NB4 (cell line): Measurements from ENCODE around the gene CALN1.

Experiments
- DNase-seq: peaks from one replicate; pipeline ENCODE4 v3.0.0; 2010; ENCODE audit warnings: low read depth
- H3K4me3 ChIP-seq: one replicate; pipeline ENCODE4 v1.5.1; 2011; ENCODE audit warnings: mild to moderate bottlenecking, low read depth, low read length, moderate library complexity
- MYC ChIP-seq: IDR thresholded peaks from 2 replicates; pipeline ENCODE4 v1.6.1; 2011; ENCODE audit warnings: low read depth, low read length
- POLR2A ChIP-seq: IDR thresholded peaks from 2 replicates; pipeline ENCODE4 v1.6.1; 2011; ENCODE audit warnings: mild to moderate bottlenecking; ENCODE audit not compliant: insufficient read length; ENCODE audit errors: extremely low read depth
- TF ChIP-seq, protein P1 (sequence below): IDR thresholded peaks from one replicate; pipeline ENCODE4 v1.5.1; 2012; ENCODE audit warnings: low read depth, low read length
- TF ChIP-seq, protein P2 (sequence below): IDR thresholded peaks from 2 replicates; pipeline ENCODE4 v1.6.1; 2011; ENCODE audit warnings: low read depth, low read length

The CALN1 gene

DNA sequence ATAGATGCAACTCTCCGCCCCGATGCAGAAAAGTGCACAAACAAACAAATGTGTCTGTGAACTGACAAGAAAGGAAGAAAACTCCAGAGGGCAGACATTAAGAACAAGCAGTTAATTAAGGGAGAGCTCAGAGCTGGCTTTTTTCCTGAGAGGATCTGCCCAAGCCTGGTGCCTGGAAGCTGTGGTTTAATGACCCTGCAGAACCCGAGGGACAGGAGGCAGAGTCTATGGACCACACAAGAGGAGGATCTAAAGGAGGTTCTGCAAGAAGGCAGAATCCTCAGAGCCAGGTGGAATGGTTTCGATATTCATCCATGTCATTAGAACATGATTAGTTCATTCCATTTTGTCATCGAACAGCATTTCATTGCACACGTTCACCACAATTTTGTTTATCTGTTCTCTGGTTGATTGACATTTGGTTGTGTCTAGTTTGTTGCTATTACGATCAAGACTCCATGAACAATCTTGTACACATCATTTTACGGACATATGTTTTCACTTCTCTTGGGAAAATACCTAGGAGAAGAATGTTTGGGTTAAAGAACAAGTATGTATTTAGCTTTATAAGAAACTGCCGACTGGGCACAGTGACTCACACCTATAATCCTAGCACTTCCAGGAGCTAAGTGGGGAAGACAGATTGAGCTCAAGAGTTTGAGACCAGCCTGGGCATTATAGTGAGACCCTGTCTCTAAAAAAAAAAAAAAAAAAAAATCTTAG, 560.2 kb downstream of the CALN1 start:
- no peak overlapping the region for H3K4me3 ChIP-seq
- TF ChIP-seq, protein P1, sequence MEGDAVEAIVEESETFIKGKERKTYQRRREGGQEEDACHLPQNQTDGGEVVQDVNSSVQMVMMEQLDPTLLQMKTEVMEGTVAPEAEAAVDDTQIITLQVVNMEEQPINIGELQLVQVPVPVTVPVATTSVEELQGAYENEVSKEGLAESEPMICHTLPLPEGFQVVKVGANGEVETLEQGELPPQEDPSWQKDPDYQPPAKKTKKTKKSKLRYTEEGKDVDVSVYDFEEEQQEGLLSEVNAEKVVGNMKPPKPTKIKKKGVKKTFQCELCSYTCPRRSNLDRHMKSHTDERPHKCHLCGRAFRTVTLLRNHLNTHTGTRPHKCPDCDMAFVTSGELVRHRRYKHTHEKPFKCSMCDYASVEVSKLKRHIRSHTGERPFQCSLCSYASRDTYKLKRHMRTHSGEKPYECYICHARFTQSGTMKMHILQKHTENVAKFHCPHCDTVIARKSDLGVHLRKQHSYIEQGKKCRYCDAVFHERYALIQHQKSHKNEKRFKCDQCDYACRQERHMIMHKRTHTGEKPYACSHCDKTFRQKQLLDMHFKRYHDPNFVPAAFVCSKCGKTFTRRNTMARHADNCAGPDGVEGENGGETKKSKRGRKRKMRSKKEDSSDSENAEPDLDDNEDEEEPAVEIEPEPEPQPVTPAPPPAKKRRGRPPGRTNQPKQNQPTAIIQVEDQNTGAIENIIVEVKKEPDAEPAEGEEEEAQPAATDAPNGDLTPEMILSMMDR, result no peak
- no peak for TF ChIP-seq MYC
- DNase-seq, result no peak

DNA sequence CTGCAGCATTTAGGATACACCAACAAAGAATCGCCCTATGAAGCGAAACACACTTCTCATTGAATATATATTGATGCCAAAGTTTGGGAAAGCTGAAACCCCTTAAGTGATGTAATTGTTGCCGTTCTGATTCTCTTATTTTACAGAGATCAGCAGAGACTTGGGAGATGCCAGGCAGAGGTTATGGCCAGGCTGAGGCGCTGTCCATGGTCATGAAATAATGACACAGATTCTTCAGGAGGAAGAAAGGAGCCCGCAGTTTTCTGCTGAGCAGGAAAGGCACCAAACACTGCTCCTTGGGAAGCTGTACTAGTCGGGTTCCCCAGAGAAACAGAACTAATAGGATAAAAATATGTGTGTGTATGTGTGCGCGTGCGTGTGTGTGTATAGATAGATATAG, 566.0 kb downstream of the CALN1 start:
- DNase-seq, result peak; percentile 40
- no peak overlapping the region for H3K4me3 ChIP-seq
- TF ChIP-seq, protein P2, sequence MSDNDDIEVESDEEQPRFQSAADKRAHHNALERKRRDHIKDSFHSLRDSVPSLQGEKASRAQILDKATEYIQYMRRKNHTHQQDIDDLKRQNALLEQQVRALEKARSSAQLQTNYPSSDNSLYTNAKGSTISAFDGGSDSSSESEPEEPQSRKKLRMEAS, result no peak
- TF ChIP-seq POLR2A (no peak), MYC (no peak)
- TF ChIP-seq, protein P1, result no peak

DNA sequence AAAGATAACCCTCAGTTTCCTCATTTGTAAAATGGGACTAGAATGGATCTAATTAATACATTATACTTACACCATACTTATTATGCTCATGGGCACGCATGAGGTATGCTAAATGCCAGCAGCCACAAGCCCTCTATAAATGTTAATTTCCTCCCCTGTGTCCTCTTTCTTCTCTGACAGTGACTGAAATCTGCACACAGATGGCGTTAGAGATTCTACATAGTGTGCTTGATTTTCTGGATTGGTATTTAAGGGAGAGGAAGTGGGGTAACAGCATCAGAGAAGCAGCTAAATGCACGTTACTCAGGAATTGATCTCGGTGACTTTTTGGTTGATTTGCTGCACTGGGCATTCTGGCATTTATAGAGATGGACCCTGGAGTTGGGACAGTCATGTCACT, 568.5 kb downstream of the CALN1 start:
- no peak overlapping the region for H3K4me3 ChIP-seq
- TF ChIP-seq, protein P1, result peak; percentile 4
- TF ChIP-seq, protein P2, result no peak
- TF ChIP-seq POLR2A, result no peak
- TF ChIP-seq MYC, result no peak
- DNase-seq, result peak; percentile 14

DNA sequence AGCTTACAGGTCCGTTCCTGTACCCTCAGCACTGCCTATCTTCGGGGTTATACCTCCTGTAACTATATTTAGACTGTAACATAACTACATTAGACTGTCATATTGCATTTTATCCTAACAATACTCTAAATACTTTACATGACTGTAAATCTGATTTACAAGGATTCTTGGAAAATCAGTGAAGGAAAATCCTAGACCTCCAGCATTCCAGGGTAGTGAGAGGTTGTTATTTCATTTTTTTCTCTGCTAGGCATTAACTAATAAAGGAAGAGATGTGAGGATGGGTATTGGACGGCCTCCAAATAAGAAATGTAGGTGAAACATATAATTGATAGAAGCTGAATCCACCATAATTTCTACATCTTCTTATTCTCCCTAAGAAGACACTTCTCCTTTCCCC, 569.4 kb downstream of the CALN1 start:
- no peak for DNase-seq
- no peak for TF ChIP-seq POLR2A
- TF ChIP-seq MYC, result no peak
- TF ChIP-seq, protein P2, result no peak
- TF ChIP-seq, protein P1, result no peak
- H3K4me3 ChIP-seq, result no peak overlapping the region

DNA sequence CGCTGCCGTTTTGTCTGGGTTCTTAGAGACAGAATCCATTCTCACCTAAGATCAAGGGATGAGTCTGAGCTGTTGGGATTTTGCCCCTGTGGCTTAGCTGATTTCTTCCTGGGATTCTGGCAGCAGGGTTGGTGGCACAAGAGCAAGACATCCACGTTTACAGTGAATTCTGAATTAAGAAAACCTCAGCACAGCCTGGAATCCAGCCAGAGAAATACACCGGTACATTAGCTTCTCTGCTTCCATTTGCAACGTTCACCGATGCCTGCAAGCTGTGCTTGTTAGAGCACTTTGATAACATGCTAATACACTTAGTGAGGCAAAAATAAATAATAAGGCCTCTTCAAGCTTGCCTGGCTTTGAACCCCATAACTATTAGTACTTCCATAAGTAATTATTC, 569.8 kb downstream of the CALN1 start:
- no peak for DNase-seq
- TF ChIP-seq MYC, result no peak
- no peak for TF ChIP-seq POLR2A
- TF ChIP-seq, protein P1, result no peak
- no peak overlapping the region for H3K4me3 ChIP-seq

DNA sequence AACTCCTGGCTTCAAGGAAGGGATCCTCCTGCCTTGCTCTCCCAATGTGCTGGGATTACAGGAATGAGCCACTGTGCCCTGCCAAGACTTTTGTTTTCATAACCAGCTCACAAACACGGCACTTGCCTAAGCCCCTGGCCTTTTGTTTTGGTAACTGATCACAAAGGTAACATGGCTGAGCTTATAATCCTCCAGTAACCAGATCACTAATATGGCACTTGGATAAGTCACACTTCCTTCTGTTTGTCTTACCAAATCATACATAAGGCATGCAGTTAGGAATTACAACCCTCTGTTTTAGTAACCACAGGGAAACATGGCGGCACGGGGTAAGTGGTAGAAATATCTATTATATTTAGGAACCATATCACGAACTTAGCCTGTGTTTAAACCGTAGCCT, 577.1 kb downstream of the CALN1 start:
- TF ChIP-seq, protein P2, result no peak
- TF ChIP-seq, protein P1, result no peak
- TF ChIP-seq POLR2A (no peak), MYC (no peak)
- H3K4me3 ChIP-seq, result no peak overlapping the region
- DNase-seq, result no peak
